Aorta (tissue), 5 donors: ENCODE measurements around the gene CWC27. TPM values are rescaled to one million over a fixed set of nuclear protein-coding genes. Genes with fewer than 3 reads are reported as not detected.

Source experiments
- ATAC-seq: fragments of 200-7000 bp; cut with Tn5 transposase; one replicate; pipeline ENCODE4 v1.9.1; 2022; ENCODE audit warnings: moderate library complexity; ENCODE audit not compliant: low FRiP score
- DNase-seq, 2 donors: peaks; one replicate each; pipeline ENCODE4 v3.0.0-alpha.2; 2020
- H3K27ac ChIP-seq, 2 donors: one replicate each; pipeline ENCODE4 v1.5.1; 2013; ENCODE audit warnings: low read length in 2 of 2, mild to moderate bottlenecking in 2 of 2, moderate library complexity in 2 of 2, control low read depth in 1 of 2, inconsistent platforms in 1 of 2, low read depth in 1 of 2
- H3K27me3 ChIP-seq, 2 donors: one replicate each; pipeline ENCODE4 v1.6.1; 2013; ENCODE audit warnings: control low read depth in 1 of 2, low read length in 1 of 2, mild to moderate bottlenecking in 1 of 2, moderate library complexity in 1 of 2; ENCODE audit not compliant: insufficient read depth in 2 of 2, control insufficient read depth in 1 of 2
- H3K36me3 ChIP-seq, 2 donors: one replicate each; pipeline ENCODE4 v1.6.1; 2013; ENCODE audit warnings: control low read depth in 1 of 2, low read length in 1 of 2, mild to moderate bottlenecking in 1 of 2; ENCODE audit not compliant: insufficient read depth in 2 of 2, control insufficient read depth in 1 of 2
- H3K4me1 ChIP-seq, 2 donors: one replicate each; pipeline ENCODE4 v1.6.1; 2013; ENCODE audit warnings: low read length in 2 of 2, control low read depth in 1 of 2, mild to moderate bottlenecking in 1 of 2, moderate library complexity in 1 of 2; ENCODE audit not compliant: insufficient read depth in 2 of 2, control insufficient read depth in 1 of 2
- H3K4me3 ChIP-seq, 2 donors: one replicate each; pipeline ENCODE4 v1.5.1; 2013; ENCODE audit warnings: low read length in 2 of 2, control low read depth in 1 of 2, mild to moderate bottlenecking in 1 of 2
- H3K9me3 ChIP-seq: one replicate; pipeline ENCODE4 v1.6.1; 2013; ENCODE audit warnings: mild to moderate bottlenecking, low read length; ENCODE audit not compliant: control insufficient read depth
- WGBS, 2 donors: extraction: QIAGEN DNeasy Blood & Tissue Kit; methylation state at CpG; one replicate each; pipeline ENCODE4 v1.1.7; 2013; 5-methylcytosine and 5-hydroxymethylcytosine counted together
- intact Hi-C, 2 donors: fragments of 100-400 bp; cut with DNase I; formaldehyde crosslinking; loops; one replicate each; pipeline versions ENCODE4 v1.14.2 to v1.15.0; 2022
- polyA plus RNA-seq, 2 donors: library from polyadenylated mRNA; stranded (reverse); fragments of 200-250 nt; gene quantifications; one replicate each; pipeline ENCODE4 v1.2.3, GENCODE V29; 2013
- total RNA-seq, 2 donors: library from RNA; stranded (reverse); fragmentation: NEBNext Ultra II Directional; extraction: Animal tissue kit (Norgen Biotek cat#: 25700); gene quantifications; one replicate each; pipeline ENCODE4 v1.2.1, GENCODE V29; 2021
- donor health status: healthy with polysubstance abuse.
- donor health status: Bipolar disorder and iron deficiency.
- donor health status: DM: no; HTN: no; CAD: no.
- donor health status: DM: no; HTN: no; CAD: no.
- donor health status: DM: yes; HTN: yes; CAD: no.

The CWC27 gene
- total and polyA plus RNA-seq, 4 donors, result 12.9 to 20.7 (median 17.6) TPM

DNA sequence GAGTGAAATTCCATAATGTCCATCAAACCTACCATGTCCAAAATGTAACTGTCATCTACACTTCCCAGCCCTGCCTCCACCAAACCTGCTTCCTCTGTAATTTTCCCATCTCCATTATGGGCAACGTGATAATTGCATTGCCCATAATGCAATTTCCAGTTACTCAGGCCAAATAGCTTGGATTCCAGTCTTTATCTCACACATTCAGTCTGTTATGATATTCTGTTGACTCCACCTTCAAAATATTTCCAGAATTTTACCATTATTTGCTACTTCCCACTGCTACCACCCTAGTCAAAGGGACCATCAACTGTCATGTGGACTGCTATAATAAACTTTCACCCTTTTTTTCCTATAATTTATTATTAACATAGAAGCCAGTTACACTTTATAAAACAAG, 256.0 kb downstream of the CWC27 start:
- Histone ChIP-seq H3K9me3 (no peaks in the 10 kb centered on the region), H3K36me3 (no peaks in the 10 kb centered on the region), H3K4me3 (no peak overlapping the region), H3K27ac (no peak overlapping the region), H3K4me1 (no peaks in the 10 kb centered on the region), H3K27me3 (no peaks in the 10 kb centered on the region)
- ATAC-seq, result no peak
- DNase-seq, result no peak
- intact Hi-C loops, result loop anchor here in 1 of 2 donors (10.0 kb wide), 1 partner anchor 50 kb away; no protein-coding TSS in a partner anchor
- WGBS, 2 donors, result 61 to 69% methylated on average over 1 of the region's 1 CpG

DNA sequence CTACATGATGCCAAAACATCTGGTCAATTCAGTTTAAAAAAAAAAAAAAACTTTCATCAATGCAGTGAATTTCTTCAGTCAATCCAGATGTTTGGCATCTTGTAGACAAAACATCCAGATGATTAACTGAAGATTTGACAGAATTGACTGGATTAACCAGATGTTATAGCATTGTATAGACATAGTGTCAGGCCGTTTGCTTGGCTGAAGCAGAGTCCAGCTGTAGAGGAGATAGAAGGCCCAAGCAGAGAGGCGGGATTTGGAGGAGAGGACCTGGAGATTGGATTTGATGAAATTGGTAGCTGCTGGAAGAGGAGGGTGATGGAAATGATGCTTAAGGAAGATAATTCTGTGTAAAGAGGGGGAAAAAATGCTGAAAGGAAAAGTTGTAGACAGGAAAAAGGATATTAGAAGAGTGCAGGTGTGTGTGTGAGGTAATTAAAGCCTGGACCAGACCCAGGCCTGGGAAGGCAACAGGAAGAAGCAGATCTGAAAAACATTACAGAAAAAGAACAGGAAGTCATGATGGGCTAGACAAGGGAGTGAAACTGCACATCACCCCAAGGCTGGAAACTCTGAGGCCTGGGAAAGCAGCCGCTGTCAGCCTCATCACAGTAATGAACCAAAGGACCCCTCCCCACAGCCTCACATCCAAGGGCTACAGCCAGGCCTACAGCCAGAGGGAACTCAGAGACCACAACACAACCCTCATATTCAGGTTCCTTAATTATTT, 258.3 kb downstream of the CWC27 start:
- no peaks in the 10 kb centered on the region for H3K4me1 ChIP-seq

DNA sequence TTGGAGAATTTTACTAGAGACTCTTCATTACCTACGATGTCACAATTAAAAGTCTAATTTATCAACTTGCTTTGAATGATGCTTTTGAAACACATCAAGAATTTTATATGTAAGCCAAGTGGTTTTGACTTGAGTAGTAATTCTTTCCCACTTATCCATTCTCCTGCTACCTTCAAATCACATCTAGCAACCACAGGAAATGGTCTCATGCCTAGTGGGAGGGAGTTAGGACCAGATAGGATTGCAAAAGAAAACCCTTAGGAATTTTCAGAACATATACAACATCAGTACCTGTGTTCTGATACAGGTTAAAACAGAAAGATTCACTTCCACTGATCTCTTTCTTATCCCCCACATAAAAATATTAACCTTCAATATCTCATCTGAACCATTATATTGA, 260.4 kb downstream of the CWC27 start:
- DNase-seq (no peak), ATAC-seq (no peak)
- Histone ChIP-seq H3K27ac (no peak overlapping the region), H3K27me3 (no peaks in the 10 kb centered on the region), H3K9me3 (no peaks in the 10 kb centered on the region), H3K36me3 (no peaks in the 10 kb centered on the region), H3K4me1 (no peaks in the 10 kb centered on the region), H3K4me3 (no peak overlapping the region)
- intact Hi-C loops, result loop anchor here in 1 of 2 donors (10.0 kb wide), 1 partner anchor 54 kb away; no protein-coding TSS in a partner anchor
- 95 to 98% methylated on average over 1 of the region's 1 CpG for WGBS, 2 donors

More for the DNA sequence above, 258.3 kb downstream of the CWC27 start:
- Histone ChIP-seq H3K9me3 (no peaks in the 10 kb centered on the region), H3K27ac (no peak overlapping the region), H3K4me3 (no peak overlapping the region), H3K36me3 (no peaks in the 10 kb centered on the region), H3K27me3 (no peaks in the 10 kb centered on the region)
- no peak for DNase-seq
- no peak for ATAC-seq
- WGBS, 2 donors, result 85 to 86% methylated on average over 3 of the region's 3 CpGs
- intact Hi-C loops, result loop anchor here in 1 of 2 donors (10.0 kb wide), 1 partner anchor 52 kb away; no protein-coding TSS in a partner anchor

DNA sequence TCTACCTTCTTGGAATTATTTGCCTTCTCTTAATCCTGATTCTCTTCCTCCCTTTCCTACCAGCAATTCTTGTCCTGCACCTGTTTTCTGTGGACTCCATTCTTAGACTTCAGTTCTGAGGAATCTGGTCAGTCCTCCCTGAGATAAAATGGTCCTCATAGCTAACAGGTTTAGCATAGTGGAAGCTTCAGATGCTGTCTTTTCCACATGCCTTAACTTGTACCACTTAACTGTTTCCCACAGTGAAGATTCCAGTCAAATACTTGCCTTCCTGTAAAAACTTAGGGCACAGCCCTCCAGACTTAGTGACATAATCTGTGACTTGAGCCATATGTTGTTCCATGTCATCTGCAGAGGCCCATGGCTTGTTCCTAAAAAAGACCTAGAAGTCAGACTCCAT, 261.3 kb downstream of the CWC27 start:
- H3K27me3 ChIP-seq, result no peaks in the 10 kb centered on the region
- H3K27ac ChIP-seq, result no peak overlapping the region
- H3K4me1 ChIP-seq, result no peaks in the 10 kb centered on the region
- DNase-seq (no peak), ATAC-seq (no peak)
- H3K4me3 ChIP-seq, result no peak overlapping the region
- H3K36me3 ChIP-seq, result no peaks in the 10 kb centered on the region
- intact Hi-C loops, result loop anchor here in 1 of 2 donors (10.0 kb wide), 1 partner anchor 75 kb away; no protein-coding TSS in a partner anchor
- H3K9me3 ChIP-seq, result no peaks in the 10 kb centered on the region

DNA sequence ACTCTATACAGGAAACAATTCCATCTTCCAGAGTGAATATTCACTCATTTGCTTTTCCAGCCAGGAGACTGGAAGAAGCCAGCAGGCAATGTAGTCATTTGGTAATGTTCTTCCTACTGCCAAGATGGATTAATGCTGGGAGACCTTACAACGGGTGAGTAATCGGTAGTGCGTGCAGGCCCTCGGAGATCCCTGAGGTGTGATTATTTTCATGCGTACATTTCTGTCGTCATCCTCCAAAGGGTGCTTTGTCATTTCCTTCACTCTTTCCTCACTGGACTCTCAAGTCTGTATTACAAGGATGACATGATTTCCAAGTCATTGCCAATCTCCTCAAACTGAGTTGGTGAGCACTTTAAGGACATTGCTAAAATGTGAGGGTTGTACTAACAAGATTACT, 263.5 kb downstream of the CWC27 start:
- Histone ChIP-seq H3K4me1 (peaks cover 0 to 3% of the 10 kb centered on the region in 2 donors), H3K36me3 (no peaks in the 10 kb centered on the region), H3K9me3 (no peaks in the 10 kb centered on the region), H3K4me3 (no peak overlapping the region), H3K27me3 (no peaks in the 10 kb centered on the region), H3K27ac (no peak overlapping the region)
- intact Hi-C loops, result loop anchor here in 1 of 2 donors (10.0 kb wide), 1 partner anchor 73 kb away; no protein-coding TSS in a partner anchor
- DNase-seq, result no peak
- WGBS, 2 donors, result 82 to 91% methylated on average over 6 of the region's 6 CpGs
- ATAC-seq, result peak; percentile 20

DNA sequence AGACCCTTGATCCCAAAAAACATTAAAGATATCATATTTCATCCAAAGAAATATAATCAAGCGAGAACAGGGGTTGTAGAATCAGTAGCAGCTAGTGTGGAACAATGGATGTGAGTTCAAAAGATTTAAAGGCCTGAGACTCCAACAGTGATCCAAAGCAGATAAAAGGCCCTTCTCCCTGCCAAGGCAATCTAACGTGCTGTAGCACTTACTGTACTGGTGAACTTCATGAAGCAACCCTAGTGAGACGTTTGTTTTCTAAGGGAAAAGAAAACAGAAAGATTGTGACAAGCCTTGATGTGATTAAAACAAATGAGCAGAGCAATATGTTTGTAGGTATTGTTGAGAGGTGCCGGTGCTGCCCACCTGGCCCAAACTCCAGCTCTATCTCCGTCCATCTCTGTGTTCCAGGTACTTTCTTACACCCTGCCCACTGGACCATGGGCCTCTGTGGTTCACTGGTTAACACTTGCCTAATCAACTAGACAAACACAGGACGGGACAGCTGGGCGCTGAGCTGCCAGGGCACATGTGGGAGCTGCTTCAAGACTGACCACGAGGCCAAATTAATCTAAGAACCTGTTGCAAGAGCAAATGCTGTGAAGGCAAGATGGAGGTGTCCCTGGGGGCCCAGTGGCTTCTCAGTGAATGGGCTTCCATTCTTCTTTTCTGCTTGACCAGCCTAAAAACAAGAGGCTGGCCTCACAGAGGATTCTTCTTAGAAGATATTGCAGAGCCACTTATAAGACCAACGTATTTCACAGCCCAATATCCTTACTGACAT, 265.5 kb downstream of the CWC27 start:
- H3K4me1 ChIP-seq, result peaks cover 3% of the 10 kb centered on the region in 2 donors
- no peak overlapping the region for H3K4me3 ChIP-seq
- DNase-seq, result peak in 1 of 2 donors; percentile 49
- no peak for ATAC-seq
- no peak overlapping the region for H3K27ac ChIP-seq
- intact Hi-C loops, result loop anchor here (2.0 to 10.0 kb wide), 3 partner anchors 29 to 71 kb away; no protein-coding TSS in a partner anchor
- WGBS, 2 donors, result 57% methylated on average over 9 of the region's 9 CpGs
- no peaks in the 10 kb centered on the region for H3K36me3 ChIP-seq
- no peaks in the 10 kb centered on the region for H3K27me3 ChIP-seq
- no peaks in the 10 kb centered on the region for H3K9me3 ChIP-seq

DNA sequence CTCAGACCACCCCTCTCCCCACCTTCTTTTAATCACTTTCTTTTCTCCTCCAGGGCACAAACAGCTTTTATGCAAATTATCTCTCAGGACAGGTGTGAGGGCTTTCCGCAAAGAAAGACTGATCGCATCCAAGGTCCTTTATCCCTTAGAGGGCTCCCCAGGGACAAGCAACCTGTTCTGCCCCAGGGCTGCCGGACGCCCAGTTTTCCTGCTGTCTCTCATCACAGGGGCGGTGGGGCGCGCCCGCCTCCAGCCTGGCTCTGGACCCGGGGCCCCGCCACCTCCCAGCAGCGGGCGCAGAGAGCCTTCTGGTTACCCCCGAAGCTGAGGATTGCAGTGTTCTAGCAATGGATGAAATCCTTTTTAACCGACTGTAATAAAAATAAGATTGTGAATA, 266.1 kb downstream of the CWC27 start:
- H3K4me1 ChIP-seq, result peaks cover 3% of the 10 kb centered on the region in 2 donors
- no peak overlapping the region for H3K4me3 ChIP-seq
- no peaks in the 10 kb centered on the region for H3K27me3 ChIP-seq
- intact Hi-C loops, result loop anchor here (2.0 to 10.0 kb wide), 3 partner anchors 28 to 70 kb away; no protein-coding TSS in a partner anchor
- no peaks in the 10 kb centered on the region for H3K36me3 ChIP-seq
- DNase-seq, result peak in 1 of 2 donors; percentile 47
- ATAC-seq, result no peak
- no peaks in the 10 kb centered on the region for H3K9me3 ChIP-seq
- peak overlapping the region; percentile 80 to 93 for H3K27ac ChIP-seq
- 70 to 72% methylated on average over 14 of the region's 14 CpGs for WGBS, 2 donors

DNA sequence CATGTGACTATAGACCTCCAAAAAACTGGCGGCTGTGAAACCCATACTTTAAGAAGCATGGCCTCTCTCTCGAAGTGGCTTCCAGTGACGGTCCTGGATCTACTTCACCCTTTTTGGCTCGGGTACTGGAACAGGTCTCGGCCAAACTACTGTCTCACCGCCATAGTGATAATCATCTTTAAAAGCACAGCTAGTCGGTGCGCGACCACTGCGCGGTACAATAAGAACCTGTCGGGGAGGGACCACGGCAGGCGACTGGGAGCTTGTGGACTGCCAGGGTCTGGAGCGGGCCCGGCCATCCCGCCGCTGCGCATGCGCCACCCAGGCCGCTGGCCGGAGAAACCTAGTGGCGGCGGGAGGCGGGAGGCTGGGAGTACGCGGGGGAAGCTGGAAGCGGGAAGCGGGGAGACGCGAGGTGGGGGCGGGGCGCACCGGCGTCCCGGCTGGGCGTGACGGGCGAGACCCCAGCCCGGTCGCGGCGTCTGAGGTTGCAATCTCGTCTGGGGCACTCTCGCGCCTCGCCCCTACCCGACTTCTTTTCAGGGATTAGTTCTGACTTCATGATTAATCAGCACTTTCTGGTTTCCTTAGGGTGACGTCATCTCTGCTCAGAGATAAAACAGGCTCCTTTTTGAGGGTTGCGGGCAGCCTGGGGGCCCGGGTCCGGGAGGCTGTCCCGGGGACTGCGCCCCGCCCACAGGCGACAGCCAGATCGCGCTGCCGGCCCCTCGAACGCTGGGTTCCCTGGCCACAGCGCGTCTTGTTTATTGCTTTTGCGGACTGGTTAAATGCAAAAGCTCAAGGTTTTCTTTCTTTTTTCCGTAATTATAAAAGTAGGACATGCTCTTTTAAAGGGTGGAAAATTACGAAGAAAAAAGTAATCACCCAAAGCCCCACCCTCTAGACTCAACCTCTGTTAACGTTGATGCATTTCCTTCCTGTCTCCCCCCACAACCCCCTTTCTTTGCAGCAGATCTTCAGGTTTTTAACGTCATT, 266.8 kb downstream of the CWC27 start:
- peak; percentile 95 for ATAC-seq
- H3K4me1 ChIP-seq, result peaks cover 3% of the 10 kb centered on the region in 2 donors
- no peaks in the 10 kb centered on the region for H3K36me3 ChIP-seq
- H3K27me3 ChIP-seq, result no peaks in the 10 kb centered on the region
- 1% methylated on average over 68 of the region's 68 CpGs for WGBS, 2 donors
- H3K4me3 ChIP-seq, result peak overlapping the region; percentile 7 to 10
- peak overlapping the region; percentile 93 to 94 for H3K27ac ChIP-seq
- peak; percentile 94 to 96 for DNase-seq
- intact Hi-C loops, result loop anchor here (2.0 to 10.0 kb wide), 3 partner anchors 27 to 69 kb away; no protein-coding TSS in a partner anchor
- H3K9me3 ChIP-seq, result no peaks in the 10 kb centered on the region
